ENCODE data around the gene GRIK1.

Gene GRIK1

DNA sequence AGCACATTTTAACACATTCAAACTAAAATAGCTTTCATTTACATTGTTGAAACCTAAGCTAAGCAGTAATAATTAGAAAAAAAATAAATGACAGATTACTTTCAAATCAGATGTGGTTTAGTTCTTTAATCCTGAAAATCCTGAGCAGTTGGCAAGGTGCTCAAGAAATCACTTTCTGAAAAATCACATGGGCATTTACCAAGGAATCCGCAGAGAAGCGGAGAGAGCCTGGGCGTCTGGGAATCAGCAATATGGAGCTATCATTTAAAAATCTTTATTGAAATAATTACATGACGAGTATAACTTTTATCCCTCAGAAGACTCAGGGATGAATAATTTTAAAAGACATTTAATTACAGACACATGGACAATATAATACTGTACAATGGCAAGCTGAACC, 30.2 kb downstream of the GRIK1 start:
- no peak for DNase-seq (ENCODE audit: insufficient read length)
- FAIRE-seq: no peak
- TF ChIP-seq POLR2AphosphoS5 (IDR thresholded peaks at IDR 0.05; ENCODE audit: low read depth, low read length): no peak
- no peak for TF ChIP-seq TAF1 (IDR thresholded peaks at IDR 0.05; ENCODE audit: borderline replicate concordance, low read depth, low read length)
- no peak for TF ChIP-seq POLR2A (IDR thresholded peaks at IDR 0.05; ENCODE audit: low read depth, low read length)

DNA sequence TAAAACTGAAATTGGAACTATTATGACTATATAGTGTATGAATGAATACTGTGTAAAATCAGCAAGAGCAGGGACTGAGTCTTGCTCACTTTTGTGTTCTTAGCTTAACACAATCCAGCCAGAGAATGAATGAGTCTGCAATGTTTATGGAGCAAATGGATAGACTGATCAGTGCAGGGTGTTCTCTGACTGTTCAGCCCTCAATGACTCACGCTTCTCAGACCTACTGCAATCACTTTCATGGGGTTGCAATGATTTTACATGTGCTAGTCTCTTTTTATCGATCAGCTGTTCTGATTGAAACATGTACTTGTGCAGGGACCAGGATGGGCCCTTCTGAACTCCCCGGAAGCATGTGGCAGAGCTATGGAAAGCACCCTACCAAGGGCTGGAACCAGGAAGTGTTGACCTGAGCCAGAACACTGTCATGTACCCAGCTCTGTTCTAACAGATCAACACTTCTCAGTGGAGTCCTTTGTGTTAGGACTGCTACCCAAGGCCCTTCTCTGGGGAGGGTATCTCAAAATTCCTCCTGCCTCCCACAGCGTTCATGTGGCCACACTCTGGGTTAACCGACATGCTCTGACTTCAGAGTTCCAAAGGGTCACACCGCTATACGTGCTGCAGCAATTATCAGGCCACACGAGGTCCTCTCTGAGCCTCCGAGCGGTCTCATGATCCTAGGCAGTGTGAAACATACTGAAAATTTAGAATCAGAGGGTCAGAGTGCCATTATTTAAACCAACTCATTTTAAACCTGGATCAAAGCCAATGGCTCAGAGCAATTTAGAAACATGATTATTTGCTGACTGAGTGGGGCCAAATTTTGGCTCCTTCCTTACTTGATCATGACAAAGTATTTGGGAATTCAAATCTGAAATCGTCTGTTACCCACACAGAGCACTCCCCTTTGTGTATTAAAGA, 35.2 kb downstream of the GRIK1 start:
- TF ChIP-seq POLR2A (IDR thresholded peaks at IDR 0.05; ENCODE audit: low read depth, low read length) (no peak), TAF1 (IDR thresholded peaks at IDR 0.05; ENCODE audit: borderline replicate concordance, low read depth, low read length) (no peak), POLR2AphosphoS5 (IDR thresholded peaks at IDR 0.05; ENCODE audit: low read depth, low read length) (no peak)
- FAIRE-seq (no peak), DNase-seq (ENCODE audit: insufficient read length) (no peak)

DNA sequence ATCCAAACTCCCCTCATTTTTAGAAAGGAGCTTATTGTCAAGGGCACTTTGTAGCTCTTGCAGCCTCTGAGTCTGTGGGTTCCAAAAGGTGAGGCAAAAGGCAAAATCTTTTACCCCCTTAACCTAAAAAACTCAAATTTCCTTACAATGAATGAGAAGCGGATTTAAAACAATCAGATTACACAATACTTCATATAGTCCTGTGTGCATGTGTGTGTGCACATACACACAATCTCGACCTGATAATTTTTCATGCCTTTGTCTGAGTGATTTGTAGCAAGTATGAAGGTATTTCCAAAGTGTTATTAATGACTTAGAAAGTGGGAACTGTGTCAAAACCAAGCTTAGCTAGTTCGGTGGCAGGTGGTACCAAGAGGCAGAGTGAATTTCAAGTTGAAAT, 42.9 kb downstream of the GRIK1 start:
- FAIRE-seq (no peak), DNase-seq (ENCODE audit: insufficient read length) (no peak)
- TF ChIP-seq TAF1 (IDR thresholded peaks at IDR 0.05; ENCODE audit: borderline replicate concordance, low read depth, low read length): no peak
- no peak for TF ChIP-seq POLR2AphosphoS5 (IDR thresholded peaks at IDR 0.05; ENCODE audit: low read depth, low read length)
- TF ChIP-seq POLR2A (IDR thresholded peaks at IDR 0.05; ENCODE audit: low read depth, low read length): no peak

DNA sequence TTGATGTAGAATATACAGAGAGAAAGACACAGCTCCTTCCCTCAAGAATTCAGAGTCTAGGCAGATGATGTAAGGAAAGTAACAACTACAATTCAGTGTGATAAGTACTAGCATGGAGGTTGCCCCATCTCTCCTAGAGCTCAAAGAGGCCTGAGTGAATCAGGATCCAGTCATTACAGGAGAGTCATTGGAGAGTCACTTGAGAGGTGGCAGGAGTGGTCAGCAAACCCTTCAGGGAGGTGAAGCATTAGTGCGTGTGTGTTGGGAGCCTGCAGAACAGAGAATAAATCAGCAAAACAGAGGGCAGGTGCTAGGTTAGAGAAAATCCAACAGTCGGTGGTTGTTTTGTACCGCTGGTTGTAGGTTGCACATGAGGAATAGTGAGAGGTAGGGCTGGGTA, 46.1 kb downstream of the GRIK1 start:
- DNase-seq (ENCODE audit: insufficient read length): no peak
- no peak for TF ChIP-seq TAF1 (IDR thresholded peaks at IDR 0.05; ENCODE audit: borderline replicate concordance, low read depth, low read length)
- TF ChIP-seq POLR2A (IDR thresholded peaks at IDR 0.05; ENCODE audit: low read depth, low read length): no peak
- no peak for TF ChIP-seq POLR2AphosphoS5 (IDR thresholded peaks at IDR 0.05; ENCODE audit: low read depth, low read length)
- no peak for FAIRE-seq

DNA sequence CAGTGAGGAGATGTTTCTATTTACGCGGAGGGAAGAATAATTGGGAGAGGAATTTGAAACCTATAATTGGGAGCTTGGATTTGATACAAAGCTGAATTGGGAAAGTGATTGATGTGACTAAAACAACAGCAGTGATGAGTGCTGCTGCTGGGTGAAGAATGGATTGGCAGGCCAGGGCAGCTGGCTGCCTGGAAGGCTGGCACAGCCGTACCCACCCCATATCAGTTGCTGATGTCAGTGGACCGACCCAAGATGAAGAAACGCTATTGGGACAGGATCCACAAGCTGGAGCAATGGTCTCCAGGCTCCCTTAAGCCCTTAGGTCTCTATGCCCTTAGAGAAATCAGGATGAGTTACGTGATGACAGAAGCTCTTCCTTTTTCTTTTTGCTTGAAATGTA, 47.4 kb downstream of the GRIK1 start:
- FAIRE-seq (no peak), DNase-seq (ENCODE audit: insufficient read length) (no peak)
- no peak for TF ChIP-seq TAF1 (IDR thresholded peaks at IDR 0.05; ENCODE audit: borderline replicate concordance, low read depth, low read length)
- no peak for TF ChIP-seq POLR2A (IDR thresholded peaks at IDR 0.05; ENCODE audit: low read depth, low read length)
- TF ChIP-seq POLR2AphosphoS5 (IDR thresholded peaks at IDR 0.05; ENCODE audit: low read depth, low read length): no peak

- FAIRE-seq: no peak
- no peak for DNase-seq (ENCODE audit: insufficient read length)
- TF ChIP-seq POLR2AphosphoS5 (IDR thresholded peaks at IDR 0.05; ENCODE audit: low read depth, low read length): no peak
- no peak for TF ChIP-seq TAF1 (IDR thresholded peaks at IDR 0.05; ENCODE audit: borderline replicate concordance, low read depth, low read length)
- TF ChIP-seq POLR2A (IDR thresholded peaks at IDR 0.05; ENCODE audit: low read depth, low read length): no peak
Measured at GRCh38 chr21:29888437-29888836, 51.4 kb downstream of the GRIK1 start.

- FAIRE-seq (no peak), DNase-seq (ENCODE audit: insufficient read length) (no peak)
- TF ChIP-seq TAF1 (IDR thresholded peaks at IDR 0.05; ENCODE audit: borderline replicate concordance, low read depth, low read length) (no peak), POLR2AphosphoS5 (IDR thresholded peaks at IDR 0.05; ENCODE audit: low read depth, low read length) (no peak), POLR2A (IDR thresholded peaks at IDR 0.05; ENCODE audit: low read depth, low read length) (no peak)
Measured at GRCh38 chr21:29887313-29888009, 52.3 kb downstream of the GRIK1 start.

DNA sequence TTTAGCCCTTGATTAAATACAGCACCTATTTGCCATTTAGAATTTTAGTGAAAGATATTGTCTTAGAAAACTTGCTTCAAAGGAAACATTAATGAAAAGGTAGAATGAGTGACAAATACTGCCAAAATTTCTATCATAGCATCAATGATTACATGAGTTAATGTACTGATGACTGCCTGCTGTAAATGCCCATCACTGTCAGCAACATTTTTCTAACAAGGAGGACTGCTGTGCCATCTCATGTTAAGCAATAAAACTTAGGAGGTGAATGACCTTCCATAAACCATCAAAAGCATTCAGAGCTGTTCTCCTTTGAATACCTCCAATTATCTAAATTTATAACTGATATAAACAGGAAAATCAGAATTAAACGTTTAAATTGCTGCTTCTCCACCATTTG, 54.3 kb downstream of the GRIK1 start:
- DNase-seq (ENCODE audit: insufficient read length): no peak
- TF ChIP-seq TAF1 (IDR thresholded peaks at IDR 0.05; ENCODE audit: borderline replicate concordance, low read depth, low read length) (no peak), POLR2A (IDR thresholded peaks at IDR 0.05; ENCODE audit: low read depth, low read length) (no peak), POLR2AphosphoS5 (IDR thresholded peaks at IDR 0.05; ENCODE audit: low read depth, low read length) (no peak)
- FAIRE-seq: no peak

DNA sequence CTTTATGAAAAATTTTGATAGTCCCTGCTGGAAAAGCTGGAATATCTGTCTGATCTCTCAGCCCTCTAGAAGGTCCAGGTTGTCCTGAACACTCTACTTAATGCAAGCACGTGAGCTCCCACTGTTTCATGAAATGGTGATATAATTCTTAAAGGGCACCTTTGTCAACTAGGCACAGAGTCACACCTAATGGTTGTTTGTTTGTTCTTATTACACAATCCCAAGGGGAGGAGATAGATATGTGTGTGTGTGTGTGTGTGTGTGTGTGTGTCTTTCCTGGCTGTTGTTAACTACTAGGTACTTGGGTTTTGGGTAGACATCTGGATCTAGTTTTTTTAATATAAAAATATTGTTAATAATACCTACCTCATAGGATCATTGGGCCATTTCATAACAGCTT, 63.9 kb downstream of the GRIK1 start:
- TF ChIP-seq POLR2AphosphoS5 (IDR thresholded peaks at IDR 0.05; ENCODE audit: low read depth, low read length) (no peak), TAF1 (IDR thresholded peaks at IDR 0.05; ENCODE audit: borderline replicate concordance, low read depth, low read length) (no peak), POLR2A (IDR thresholded peaks at IDR 0.05; ENCODE audit: low read depth, low read length) (no peak)
- DNase-seq (ENCODE audit: insufficient read length) (no peak), FAIRE-seq (no peak)

DNA sequence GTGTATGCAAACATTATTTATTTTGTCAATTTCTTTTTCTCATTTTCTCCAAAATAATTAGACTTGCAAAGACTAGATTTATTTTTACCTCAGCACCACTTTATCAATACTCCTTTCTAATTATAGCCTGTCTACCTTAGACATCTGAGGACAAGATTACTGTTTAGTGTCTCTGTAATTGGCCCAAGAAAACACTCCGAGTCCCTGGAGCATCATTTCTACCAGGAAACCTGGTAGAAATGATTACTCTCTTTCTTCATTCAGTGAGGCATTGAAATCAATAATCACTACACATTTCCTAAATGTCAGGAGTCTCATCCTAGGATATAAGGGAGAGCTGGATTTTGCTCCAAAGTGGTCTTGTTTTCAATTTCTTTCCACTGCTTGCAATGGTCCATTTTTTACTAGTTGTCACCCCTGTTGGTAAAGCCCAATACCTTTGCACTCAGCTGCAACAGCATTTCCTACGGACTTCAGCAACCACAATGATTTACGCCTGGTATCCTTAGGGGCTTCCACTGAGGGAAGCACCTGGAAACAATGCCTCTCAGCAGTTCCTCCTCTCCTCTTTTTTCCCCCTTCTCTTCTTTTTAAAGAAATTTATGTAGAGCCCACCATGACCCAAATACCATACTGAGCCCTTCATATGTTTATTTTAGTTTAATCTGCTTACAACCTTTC, 64.6 kb downstream of the GRIK1 start:
- FAIRE-seq (no peak), DNase-seq (ENCODE audit: insufficient read length) (no peak)
- TF ChIP-seq TAF1 (IDR thresholded peaks at IDR 0.05; ENCODE audit: borderline replicate concordance, low read depth, low read length) (no peak), POLR2A (IDR thresholded peaks at IDR 0.05; ENCODE audit: low read depth, low read length) (no peak), POLR2AphosphoS5 (IDR thresholded peaks at IDR 0.05; ENCODE audit: low read depth, low read length) (no peak)

GRCh38 chr21:29873908-29874307, 65.9 kb downstream of the GRIK1 start:
- TF ChIP-seq POLR2A (IDR thresholded peaks at IDR 0.05; ENCODE audit: low read depth, low read length) (no peak), TAF1 (IDR thresholded peaks at IDR 0.05; ENCODE audit: borderline replicate concordance, low read depth, low read length) (no peak), POLR2AphosphoS5 (IDR thresholded peaks at IDR 0.05; ENCODE audit: low read depth, low read length) (no peak)
- FAIRE-seq (no peak), DNase-seq (ENCODE audit: insufficient read length) (no peak)
